GM12878 (cell line): ENCODE measurements around the gene PUS7L. TPM values are rescaled to one million over a fixed set of nuclear protein-coding genes. Genes with fewer than 3 reads are reported as not detected.
A peak's percentile ranks its signal among the peaks of the same experiment; 100 is the strongest.

Source experiments
- CEBPB ChIP-seq, 2 experiments: fragments of 150-350 bp in 1 of 2; IDR thresholded peaks; 2 replicates each; pipeline ENCODE4 v1.6.1; 2012 to 2014; ENCODE audit warnings: low read depth in 2 of 2, low read length in 2 of 2, borderline replicate concordance in 1 of 2, inconsistent platforms in 1 of 2
- CHD4 ChIP-seq: fragments of 200-600 bp; sonication (generic); IDR thresholded peaks from 2 replicates; pipeline ENCODE4 v1.6.1; 2016; ENCODE audit warnings: mild to moderate bottlenecking
- JUNB ChIP-seq: IDR thresholded peaks from 2 replicates; pipeline ENCODE4 v1.6.1; 2016; ENCODE audit warnings: antibody characterized with exemption, mild to moderate bottlenecking
- MYC ChIP-seq: IDR thresholded peaks from 2 replicates; pipeline ENCODE4 v1.6.1; 2011; ENCODE audit warnings: mild to moderate bottlenecking, low read length, moderate library complexity, inconsistent platforms; ENCODE audit not compliant: insufficient read depth, insufficient replicate concordance, insufficient read length, severe bottlenecking
- NR2C2 ChIP-seq: IDR thresholded peaks from 2 replicates; pipeline ENCODE4 v1.6.1; 2011; ENCODE audit warnings: borderline replicate concordance, low read depth; ENCODE audit not compliant: control insufficient read depth, insufficient read length
- NR2F1 ChIP-seq: fragments of 450-650 bp; conservative IDR thresholded peaks from 2 replicates; pipeline ENCODE4 v1.6.1; 2017; ENCODE audit warnings: mild to moderate bottlenecking
- PBX3 ChIP-seq: IDR thresholded peaks from 2 replicates; pipeline ENCODE4 v1.6.1; 2011; ENCODE audit warnings: mild to moderate bottlenecking, low read depth, low read length, moderate library complexity; ENCODE audit not compliant: insufficient replicate concordance
- POU2F2 ChIP-seq: IDR thresholded peaks from 3 replicates; pipeline ENCODE4 v1.6.1; 2011; ENCODE audit warnings: low read depth, mild to moderate bottlenecking, low read length, borderline replicate concordance
- RUNX3 ChIP-seq: IDR thresholded peaks from 2 replicates; pipeline ENCODE4 v1.6.1; 2012; ENCODE audit warnings: low read length, inconsistent platforms
- TAF1 ChIP-seq: IDR thresholded peaks from 2 replicates; pipeline ENCODE4 v1.6.1; 2011; ENCODE audit warnings: mild to moderate bottlenecking, low read depth, low read length, borderline replicate concordance
- polyA plus RNA-seq, 11 experiments: library from polyadenylated mRNA; depleted of rRNA in 4 of 11; unstranded in 6 of 11; stranded (reverse) in 5 of 11; fragments of >200 nt; fragmentation: Nextera tagmentation in 4 of 11; fragmentation: Illumina TruSeq in 1 of 11; extraction: Ambion mirVana in 4 of 11; extraction: Trizol in 1 of 11; gene quantifications; 1 replicate in 1 of 11; 2 replicates in 10 of 11; pipeline versions ENCODE4 v1.2.1 to v1.2.3, GENCODE V29; 2011 to 2016; ENCODE audit warnings: inconsistent platforms in 2 of 11, missing spikeins in 2 of 11, low read depth in 1 of 11
- total RNA-seq, 4 experiments: library from RNA; depleted of rRNA in 3 of 4; stranded (reverse); fragments of >200 nt in 3 of 4; fragmentation: Illumina TruSeq in 1 of 4; extraction: Trizol in 1 of 4; gene quantifications; 2 replicates each; pipeline versions ENCODE4 v1.2.1 to v1.2.3, GENCODE V29; 2013 to 2021

The PUS7L gene
- total and polyA plus RNA-seq, 10 of the 15 experiments (the other 5 are each of a cell fraction or from before 2014, with no cell fraction given), result 7.2 to 42.1 (median 19.6) TPM

DNA sequence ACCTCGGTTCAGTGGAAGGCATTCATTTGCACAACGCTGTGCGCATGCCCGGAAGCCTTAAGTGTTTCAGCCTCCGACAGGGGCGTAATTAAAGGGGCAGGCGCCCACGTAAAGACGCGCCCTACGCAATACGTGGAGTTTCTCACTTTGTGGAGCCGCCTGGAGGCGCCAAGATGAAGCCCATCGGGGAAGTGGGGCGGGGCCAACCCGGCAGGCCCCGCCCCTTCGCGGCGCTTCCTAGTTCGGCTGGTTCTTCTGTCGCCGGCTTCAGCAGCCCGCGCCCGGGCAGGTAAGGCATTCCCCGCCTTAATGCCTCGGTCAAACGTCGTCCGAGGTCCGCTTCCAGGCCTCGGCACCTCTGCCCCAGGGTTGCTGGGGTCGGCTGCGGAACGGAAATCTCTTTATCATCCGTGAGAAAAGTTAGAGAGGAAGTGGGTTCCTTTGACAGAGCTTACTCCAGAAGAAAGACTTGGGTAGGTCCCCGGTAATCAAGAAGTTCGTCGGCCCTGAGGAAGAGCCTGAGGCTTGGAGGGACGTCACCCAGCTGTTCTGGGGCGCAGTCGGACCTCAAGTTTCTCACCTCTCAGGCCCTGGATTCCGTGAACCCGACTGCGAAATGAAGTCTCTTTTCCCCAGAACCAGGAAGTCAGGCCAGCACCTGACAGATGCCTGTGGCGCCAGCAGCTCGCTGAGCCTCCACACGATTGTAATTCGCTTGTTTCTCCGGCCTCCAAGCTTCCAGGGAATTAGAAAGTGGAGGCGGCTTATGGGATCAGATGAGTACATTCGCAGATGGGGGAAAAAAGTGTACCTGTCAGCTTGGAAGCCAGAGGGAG lies at the start of gene PUS7L, which contains the start of gene IRAK4 (continued):
- TF ChIP-seq CEBPB (IDR thresholded peaks at IDR 0.05; ENCODE audit: borderline replicate concordance in 1 of 2, low read depth in 2 of 2, low read length in 2 of 2), result no peak
- no peak for TF ChIP-seq CHD4
- TF ChIP-seq JUNB, result no peak
- TF ChIP-seq NR2C2, result no peak
- peak; percentile 82; the same call in 1 of the 2 replicates for TF ChIP-seq TAF1
- TF ChIP-seq NR2F1, result 0 out of 2 replicates have a peak, but pooled peaks have one; percentile 41
- no peak for TF ChIP-seq PBX3
- TF ChIP-seq POU2F2, result peak; percentile 50; the same call in 1 of the 3 replicates
- TF ChIP-seq MYC, result peak; percentile 13
- TF ChIP-seq RUNX3, result peak; percentile 10; the same call in 1 of the 2 replicates
